Activated CD4-positive, alpha-beta T cell treated with anti-CD3 and anti-CD28 coated beads for 1 hour (primary cell): ENCODE data around the gene SPINK7.
"Not testable (repeated sequence)": the region's sequence is repeated elsewhere in the genome, so short reads cannot be mapped to it uniquely, and the experiment has no call there.

Source experiments
- DNase-seq: peaks from one replicate; pipeline ENCODE4 v3.0.0-alpha.2; 2020

The SPINK7 gene

DNA sequence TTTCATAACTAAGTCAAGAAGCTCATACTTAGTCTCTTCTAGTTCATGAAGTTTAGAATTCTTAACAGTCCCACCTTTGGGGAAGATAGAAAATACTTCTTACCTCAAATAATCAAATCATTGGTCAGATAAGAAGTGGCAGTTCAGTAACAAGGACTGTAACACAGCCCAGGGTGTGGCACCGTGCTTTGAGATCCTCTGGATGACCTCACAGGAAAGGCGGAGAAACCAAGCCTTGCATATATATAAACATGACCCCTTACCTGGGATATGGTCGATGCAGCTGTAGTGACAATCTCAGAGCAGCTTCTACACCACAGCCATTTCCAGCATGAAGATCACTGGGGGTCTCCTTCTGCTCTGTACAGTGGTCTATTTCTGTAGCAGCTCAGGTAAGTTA, at the start of gene SPINK7:
Gene SPINK7 (plus strand): TSS at position 271 of the 400 bp plus-strand sequence. CDS start 61 bp downstream, at position 332.
- DNase-seq = no peak

DNA sequence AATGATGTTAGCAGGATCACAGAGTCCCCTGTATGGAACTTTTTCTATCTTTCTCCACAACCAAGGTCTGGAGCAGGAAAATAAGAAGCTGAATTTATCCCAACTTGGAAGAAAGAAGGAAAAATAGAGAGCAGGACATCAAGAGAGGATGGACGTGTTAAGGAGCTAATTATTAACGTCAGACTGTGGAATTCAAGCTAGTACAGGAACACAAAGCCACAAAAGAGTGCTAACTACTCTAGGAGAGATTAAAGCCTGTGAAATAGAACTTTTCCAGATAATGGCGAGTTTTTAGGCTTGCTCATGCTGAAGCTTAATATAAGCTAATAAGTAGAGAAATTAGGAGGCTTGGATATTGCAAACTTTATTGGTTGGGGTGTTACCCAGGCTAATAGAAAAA, 44.3 kb upstream of the SPINK7 start:
- DNase-seq = no peak

DNA sequence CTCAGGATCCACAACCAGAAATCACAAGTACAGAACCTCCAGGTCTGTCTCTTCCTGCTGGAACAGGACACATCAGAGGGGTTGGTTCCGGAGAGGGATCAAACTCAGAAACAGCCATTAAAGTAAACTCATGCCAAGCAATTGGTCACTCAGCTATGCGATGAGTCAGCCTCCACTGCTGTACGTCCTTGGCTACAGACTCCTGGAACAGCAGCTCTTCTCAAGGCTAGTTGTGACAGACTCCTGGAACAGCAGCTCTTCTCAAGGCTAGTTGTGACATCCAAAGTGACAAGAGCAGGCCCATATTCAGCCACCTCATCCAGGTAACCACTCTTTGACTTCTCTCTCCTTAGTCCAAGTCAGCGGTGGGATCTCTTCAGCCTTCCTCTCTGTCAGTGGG, 43.7 kb upstream of the SPINK7 start, which contains the start of gene SPINK13:
Gene SPINK13 (plus strand): TSS at position 229 of the 400 bp plus-strand sequence. CDS start 1,279 bp downstream, outside the sequence.
- no peak for DNase-seq

DNA sequence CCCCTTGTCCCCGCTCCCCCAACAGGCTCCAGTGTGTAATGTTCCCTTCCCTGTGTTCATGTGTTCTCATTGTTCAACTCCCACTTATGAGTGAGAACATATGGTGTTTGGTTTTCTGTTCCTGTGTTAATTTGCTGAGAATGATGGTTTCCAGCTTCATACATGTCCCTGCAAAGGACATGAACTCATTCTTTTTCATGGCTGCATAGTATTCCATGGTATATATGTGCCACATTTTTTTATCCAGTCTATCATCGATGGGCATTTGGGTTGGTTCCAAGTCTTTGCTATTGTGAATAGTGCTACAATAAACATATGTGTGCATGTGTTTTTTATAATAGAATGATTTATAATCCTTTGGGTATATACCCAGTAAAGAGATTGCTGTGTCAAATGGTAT, 37.1 kb upstream of the SPINK7 start:
- DNase-seq = not testable (repeated sequence)

DNA sequence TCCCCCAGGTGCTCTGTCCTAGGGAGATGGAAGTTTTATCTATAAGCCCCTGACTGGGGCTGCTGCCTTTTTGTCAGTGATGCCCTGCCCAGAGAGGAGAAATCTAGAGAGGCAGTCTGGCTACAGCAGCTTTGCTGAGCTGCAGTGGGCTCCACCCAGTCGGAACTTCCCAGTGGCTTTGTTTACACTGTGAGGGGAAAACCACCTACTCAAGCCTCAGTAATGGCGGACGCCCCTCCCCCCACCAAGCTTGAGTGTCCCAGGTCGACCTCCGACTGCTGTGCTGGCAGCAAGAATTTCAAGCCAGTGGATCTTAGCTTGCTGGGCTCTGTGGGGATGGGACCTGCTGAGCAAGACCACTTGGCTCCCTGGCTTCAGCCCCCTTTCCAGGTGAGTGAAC, 31.3 kb upstream of the SPINK7 start:
- not testable (repeated sequence) for DNase-seq

DNA sequence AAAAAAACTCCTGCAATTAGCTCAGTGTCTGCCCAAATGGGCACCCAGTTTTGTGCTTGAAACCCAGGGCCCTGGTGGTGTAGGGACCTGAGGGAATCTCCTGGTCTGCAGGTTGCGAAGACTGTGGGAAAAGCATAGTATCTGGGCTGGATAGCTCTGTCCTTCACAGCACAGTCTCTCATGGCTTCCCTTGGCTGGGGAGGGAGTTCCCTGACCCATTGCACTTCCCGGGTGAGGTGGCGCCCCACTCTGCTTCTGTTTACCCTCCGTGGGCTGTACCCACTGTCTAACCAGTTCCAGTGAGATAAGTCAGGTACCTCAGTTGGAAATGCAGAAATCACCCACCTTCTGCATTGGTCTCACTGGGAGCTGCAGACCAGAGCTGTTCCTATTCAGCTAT, 30.9 kb upstream of the SPINK7 start:
- DNase-seq = not testable (repeated sequence)

DNA sequence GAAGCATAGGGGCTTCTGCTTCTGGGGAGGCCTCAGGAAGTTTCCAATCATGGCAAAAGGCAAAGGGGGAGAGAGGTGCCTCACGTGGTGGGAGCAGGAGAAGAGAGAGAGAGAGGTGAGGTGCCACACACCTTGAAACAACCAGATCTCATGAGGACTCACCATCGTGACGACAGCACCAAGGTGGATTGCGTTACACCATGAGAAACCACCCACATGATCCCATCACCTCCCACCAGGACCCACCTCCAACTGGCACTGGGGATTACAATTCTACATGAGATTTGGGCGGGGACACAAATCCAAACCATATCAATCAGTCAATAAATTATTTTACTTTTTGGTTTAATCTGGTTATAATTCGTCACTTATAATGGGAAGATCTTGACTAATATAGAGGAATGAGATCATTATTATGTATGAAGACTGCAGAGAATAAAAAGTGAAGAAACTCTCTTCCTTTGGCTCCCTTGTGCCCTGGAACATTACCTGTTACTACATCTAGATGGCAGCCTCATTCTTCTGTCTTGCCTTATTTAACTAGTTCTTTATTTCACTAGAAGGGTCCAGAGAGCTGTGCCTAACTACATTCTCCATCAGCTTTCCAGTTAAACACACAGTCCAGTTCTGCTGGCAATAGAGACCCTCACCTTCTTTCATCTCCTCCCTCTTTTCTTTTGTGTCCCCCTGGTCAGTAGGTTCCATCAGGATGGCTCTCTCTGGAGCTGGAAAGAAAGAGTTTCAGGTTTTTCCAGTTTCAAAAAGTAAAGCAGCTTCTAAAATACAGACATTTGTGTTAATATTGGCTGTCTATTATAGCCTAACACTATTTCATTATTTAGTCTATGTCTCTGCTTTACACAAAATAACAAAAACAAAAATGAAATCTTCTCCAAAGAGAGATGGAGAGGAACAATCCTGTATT, 21.7 kb upstream of the SPINK7 start:
- DNase-seq = no peak

DNA sequence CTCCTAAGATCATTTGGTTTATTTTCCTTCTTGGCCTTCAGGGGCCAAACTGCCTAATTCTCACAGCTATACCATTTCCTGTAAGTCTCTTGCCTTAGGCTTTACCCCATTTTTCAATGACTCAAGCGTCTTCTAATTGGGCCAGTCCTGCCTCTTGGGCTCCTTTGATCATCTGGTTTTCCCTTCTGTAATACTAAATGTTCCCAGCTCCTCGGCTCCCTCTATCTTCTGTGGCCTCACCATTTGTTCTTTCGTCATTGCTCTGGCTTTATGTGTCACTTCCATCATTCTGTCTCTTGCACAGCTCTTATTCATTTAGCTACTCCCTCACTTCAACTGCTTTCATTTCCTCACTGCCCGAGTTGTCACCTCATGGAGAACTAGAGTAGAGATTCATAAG, 14.5 kb upstream of the SPINK7 start:
- DNase-seq = no peak

DNA sequence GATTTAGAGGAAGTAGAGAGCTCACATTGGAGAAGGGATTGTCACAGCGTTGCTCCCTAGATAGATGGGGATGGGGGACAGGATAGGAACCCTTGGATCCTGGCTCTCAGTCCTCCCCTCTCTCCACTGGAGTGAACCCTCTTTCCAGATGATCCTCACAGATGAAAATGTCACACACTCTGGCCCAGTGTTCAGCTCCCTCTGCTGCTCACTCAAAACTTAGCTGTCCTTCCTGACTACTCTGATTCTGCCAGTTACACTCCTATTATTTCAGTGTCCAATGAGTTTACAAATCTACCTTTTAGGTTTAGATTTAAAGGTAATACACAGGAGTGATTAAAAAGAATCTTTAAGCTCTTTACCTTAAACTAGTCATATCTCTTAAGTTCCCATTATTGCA, 5.8 kb upstream of the SPINK7 start:
- DNase-seq = no peak

DNA sequence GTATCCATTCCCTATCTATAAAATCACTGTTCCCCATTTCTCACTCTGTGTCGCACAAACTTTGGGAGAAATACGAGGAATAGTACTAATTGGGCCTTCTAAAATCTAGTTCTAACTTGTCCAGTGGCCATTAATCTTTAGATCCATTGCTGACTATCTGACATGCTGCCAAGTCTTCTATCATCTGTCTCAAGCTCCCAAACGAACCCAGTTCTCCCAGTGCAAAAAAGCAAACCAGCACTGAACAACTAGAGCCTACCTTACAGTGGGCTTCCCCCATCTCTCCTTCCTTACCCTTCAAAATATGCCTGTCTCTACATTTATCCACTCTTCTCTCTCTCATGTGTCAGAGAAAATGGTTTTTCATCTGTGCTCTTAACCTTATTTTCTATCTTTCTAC, 3.2 kb upstream of the SPINK7 start:
- DNase-seq = no peak

DNA sequence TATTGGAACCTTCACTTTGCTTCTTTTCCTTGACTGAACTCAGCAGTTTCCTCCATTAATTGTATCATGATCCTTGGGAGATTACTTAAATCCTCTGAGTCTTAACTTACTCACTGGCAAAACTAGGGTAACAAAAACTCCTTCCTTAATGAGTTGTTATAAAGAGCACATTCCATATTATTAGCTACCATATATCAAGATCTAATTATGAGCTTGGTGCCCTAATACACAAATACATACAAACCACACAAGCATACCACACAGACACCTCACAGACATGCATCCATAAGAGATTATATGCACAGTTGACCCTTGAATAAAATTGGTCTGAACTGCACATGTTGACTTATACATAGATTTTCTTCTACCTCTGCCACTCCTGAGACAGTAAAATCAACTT, 2.5 kb upstream of the SPINK7 start:
- no peak for DNase-seq

DNA sequence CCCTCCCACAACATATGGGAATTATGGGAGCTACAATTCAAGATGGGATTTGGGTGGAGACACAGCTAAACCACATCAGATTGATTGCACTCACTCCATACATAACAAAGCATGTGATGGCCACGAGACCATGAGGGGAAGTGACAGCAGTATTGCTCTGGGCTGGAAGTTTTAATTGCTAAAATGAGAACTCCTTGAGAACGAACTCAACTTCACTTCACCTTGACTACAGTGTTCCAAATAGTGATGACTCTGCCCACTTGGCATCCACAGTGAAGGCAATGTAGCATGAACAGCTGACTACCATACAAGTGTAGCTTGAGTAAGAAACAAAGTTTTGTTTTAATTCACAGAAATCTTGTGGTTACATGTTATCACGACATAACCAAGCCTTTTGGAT, 739 bp upstream of the SPINK7 start:
- no peak for DNase-seq

DNA sequence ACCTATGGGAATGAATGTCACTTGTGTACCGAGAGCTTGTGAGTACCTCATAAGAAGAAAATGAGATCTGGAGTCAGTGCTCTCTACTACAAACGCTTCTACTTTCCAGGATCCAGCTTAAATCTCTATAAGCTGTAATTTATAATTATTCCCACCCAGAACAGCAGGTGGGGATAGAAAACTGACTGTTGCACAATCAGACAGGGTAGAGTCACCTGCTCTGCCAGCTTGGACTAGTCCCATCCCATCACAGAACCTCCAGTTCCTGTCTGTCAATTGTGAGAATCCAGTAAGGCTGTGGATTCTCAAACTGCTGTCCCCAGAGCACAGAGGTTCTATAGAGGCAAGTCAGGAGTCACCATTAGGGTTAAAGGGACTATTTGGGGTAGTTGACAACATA, 2.0 kb downstream of the SPINK7 start:
- no peak for DNase-seq

DNA sequence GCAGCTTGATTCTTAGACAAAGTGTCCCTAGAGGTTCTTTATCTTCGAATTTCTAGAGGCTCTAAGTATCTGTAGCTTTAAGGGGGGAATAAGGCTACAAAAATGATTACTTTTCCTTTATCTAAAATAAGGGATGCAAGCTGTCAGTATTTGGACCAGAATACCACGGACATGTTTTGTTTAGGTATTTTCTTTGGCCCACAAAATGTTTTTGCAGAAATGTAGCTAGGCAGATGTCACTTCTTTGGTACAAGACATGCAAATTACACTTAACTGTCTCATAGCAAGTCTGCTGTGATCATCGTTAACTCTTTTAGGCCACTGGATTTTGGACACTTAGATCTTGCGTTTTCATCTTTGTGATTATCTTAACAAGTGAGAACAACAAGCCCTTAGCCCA, 2.5 kb downstream of the SPINK7 start:
- no peak for DNase-seq

DNA sequence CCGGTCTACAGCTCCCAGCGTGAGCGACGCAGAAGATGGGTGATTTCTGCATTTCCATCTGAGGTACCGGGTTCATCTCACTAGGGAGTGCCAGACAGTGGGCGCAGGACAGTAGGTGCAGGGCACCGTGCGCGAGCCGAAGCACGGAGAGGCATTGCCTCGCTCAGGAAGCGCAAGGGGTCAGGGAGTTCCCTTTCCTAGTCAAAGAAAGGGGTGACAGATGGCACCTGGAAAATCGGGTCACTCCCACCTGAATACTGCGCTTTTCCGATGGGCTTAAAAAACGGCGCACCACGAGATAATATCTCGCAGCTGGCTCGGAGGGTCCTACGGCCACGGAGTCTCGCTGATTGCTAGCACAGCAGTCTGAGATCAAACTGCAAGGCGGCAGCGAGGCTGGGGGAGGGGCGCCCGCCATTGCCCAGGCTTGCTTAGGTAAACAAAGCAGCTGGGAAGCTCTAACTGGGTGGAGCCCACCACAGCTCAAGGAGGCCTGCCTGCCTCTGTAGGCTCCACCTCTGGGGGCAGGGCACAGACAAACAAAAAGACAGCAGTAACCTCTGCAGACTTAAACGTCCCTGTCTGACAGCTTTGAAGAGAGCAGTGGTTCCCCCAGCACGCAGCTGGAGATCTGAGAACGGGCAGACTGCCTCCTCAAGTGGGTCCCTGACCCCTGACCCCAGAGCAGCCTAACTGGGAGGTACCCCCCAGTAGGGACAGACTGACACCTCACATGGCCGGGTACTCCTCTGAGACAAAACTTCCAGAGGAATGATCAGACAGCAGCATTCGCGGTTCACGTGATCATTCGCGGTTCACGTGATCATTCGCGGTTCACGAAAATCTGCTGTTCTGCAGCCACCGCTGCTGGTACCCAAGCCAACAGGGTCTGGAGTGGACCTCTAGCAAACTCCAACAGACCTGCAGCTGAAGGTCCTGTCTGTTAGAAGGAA, 8.1 kb downstream of the SPINK7 start:
- DNase-seq = not testable (repeated sequence)

DNA sequence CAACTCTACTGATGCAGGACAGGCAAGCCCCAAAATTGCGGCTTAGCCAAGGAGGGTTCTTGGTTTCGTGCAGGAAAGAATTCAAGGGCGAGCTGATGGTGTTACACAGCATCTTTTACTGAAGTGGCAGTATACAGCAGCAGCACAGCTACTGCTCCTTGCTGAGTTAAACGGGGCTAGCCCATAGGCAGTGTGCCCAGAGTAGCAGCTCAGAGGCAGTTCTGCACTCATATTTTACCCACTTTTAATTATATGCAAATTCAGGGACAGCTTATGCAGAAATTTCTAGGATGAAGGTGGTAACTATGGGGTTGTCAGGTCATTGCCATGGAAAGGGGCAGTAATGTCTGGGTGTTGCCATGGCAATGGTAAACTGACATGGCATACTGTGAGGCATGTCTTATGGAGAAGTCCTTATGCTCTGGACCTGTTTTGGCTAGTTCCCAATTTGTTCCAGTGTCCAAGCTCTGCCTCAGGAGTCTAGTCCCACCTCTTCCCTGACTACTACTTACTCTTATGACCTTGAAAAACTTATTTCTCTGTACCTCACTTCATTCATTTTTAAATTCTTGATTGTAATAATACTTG, 21.1 kb downstream of the SPINK7 start:
- no peak for DNase-seq

DNA sequence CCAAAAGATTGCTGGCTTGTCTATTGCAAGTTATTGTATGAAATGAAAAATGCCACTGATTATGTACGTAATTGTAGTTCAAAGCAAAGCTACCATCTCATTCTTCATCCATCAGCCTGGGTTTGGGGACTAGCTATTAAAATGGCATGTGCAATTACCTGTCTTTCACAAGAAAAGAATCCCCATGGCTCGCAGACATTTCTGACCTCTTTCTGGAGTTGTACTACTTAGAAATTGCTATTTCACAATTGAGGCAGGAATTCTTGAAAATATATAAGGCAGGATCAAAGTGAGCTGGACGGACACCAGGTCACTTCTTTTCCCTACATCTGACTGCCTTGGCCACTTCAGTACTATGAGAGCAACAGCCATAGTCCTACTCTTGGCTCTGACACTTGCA, 23.0 kb downstream of the SPINK7 start, which contains the start of gene SPINK9:
Gene SPINK9 (plus strand): TSS at position 301 of the 400 bp plus-strand sequence. CDS start 55 bp downstream, at position 356.
- DNase-seq = no peak

DNA sequence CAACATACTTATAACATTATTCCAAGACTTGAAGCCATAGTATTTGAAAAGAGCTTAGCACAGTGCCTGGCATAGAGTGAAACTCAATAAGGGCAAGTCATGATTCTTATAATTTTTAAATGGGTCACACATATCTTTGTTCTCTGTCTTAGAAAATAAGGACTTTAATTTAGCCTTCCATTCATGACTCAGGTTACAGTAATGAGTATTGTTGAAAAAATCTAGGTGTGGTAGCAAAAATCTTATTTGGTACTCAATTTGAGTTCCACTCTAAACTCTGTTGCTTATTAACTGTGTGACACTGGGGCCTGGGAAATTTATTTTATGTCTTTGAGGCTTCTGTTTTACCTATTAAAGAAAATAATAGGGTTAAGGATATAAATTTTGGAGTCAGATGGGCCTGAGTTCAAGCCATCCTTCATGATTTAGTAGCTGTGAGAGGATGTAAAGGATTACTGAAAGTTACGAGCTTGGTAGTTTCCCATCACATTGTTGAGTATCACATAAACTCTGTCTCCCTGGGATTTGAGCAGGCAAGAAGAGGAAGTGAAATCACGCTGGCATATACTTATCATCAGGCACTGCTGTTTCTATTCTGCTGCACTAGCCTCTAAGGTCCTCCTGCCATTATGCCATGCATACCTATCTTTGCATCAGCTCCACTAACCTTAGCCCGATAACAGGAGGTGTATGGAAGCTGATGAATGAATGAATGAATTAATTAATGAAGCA, 24.6 kb downstream of the SPINK7 start:
- no peak for DNase-seq

DNA sequence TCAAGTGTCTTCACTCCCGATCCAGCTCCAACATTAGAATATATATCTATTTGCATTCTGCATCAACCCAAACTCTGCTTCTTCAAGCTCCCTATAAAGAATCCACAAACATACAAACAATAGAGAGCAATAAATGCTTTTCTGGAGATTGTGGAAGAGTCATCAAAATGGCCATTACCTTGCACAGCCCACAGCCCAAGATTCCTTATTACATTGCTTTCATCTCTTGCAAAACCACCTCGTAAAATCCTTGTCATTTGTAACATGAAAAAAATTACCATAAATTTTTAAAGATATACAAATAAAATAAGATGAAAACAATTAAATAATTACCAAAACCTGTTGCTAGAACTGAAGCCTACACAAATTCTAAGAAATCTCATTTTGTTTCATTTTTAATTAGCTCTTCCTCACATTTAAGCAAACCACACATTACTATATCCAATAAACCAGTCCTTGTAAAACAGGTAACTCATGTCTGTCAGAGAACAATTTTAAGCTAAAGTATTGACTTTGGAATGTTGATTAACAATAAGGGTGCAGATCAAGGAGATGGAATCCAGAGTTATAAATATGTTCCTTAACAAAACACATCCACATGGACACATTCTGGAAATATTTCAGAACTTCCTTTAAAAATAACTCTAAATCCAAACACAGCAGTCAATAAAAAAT, 30.3 kb downstream of the SPINK7 start:
- no peak for DNase-seq

DNA sequence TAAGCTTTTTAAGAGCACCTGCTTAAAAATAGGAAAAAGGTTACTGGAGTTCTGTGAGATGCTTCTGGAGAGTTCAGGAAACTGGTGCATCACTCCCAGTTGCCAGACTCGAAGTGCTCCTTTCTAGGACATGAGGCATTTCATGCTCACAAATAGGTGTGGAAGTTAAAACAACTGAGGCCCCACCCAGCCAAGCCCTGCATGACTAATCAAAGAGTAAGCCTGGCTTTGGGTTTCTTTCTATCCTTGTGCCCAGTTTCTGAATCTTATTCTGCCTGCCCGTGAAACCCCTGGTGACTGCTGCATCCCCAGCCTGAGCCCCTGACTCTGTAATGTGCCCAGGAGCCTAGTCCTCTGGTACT, 30.8 kb downstream of the SPINK7 start:
- no peak for DNase-seq

DNA sequence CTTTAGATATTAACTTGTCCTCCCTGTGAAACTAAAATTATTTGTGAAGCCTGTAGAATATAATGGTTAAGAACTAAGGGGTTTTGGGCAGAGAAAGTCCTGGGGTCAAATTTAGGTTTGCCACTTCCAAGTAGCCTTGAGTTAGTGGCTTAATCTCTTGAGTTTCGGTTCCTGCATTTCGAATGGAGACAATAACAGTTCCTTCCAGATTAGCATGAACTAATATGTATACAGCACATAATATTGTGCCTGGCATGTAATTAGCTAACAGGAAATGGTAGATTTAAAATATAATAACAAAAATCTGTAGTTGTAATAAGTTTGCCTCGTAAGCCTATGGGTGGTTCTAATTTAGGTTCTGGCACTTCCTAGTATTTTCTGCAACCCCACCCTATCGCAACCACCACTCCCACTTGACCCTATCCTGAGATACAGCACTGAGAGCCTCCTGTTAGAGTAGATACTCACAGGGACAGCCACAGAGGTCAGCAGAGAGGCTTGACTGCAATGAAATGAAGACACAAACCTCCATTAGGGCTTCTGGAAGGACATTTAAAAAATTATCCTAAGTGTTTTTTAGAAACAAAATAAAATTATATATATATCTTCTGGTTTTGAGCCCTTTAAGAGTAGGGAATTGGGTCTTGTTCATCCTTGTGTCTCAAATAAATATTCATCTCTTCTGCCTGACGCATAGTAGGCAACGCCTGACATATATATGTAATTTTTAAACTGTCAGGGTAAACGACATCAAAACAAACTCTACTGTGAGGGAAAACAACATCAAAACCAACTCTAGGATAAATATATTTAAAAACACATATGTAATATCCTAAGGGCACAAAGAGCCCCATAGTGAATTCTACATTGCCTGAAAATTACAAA, 31.6 kb downstream of the SPINK7 start:
- DNase-seq = no peak
